HG02970 (cell line): ENCODE data around the gene RPL31.

Source experiments
- ATAC-seq: cut with Tn5 transposase; IDR thresholded peaks from one replicate; pipeline ENCODE4 v1.9.1; 2021; ENCODE audit warnings: mild to moderate bottlenecking, moderate library complexity, moderate number of reproducible peaks; ENCODE audit not compliant: unreplicated experiment, low FRiP score

The RPL31 gene

GRCh38 chr2:101001691-101002561 is at the start of gene RPL31:
Gene RPL31, plus strand, starts transcription at chr2:101002289. Its CDS starts 413 bp downstream, at chr2:101002702.
- ATAC-seq, result peak; percentile 98

GRCh38 chr2:100952512-100952911 is 49.6 kb upstream of the RPL31 start:
- ATAC-seq, result no peak

- ATAC-seq, result no peak
Measured at GRCh38 chr2:100953406-100954043, 48.6 kb upstream of the RPL31 start.

GRCh38 chr2:100954044-100954420 is 48.1 kb upstream of the RPL31 start:
- ATAC-seq, result no peak

GRCh38 chr2:100955226-100955625 is 46.9 kb upstream of the RPL31 start:
- ATAC-seq, result no peak

- ATAC-seq, result no peak
Measured at GRCh38 chr2:100956081-100956480, 46.0 kb upstream of the RPL31 start.

GRCh38 chr2:100957996-100958653 is 44.0 kb upstream of the RPL31 start:
- ATAC-seq, result no peak

- no peak for ATAC-seq
Measured at GRCh38 chr2:100959225-100959880, 42.7 kb upstream of the RPL31 start.

- no peak for ATAC-seq
Measured at GRCh38 chr2:100960688-100961087, 41.4 kb upstream of the RPL31 start.

GRCh38 chr2:100962366-100963025 is 39.6 kb upstream of the RPL31 start:
- no peak for ATAC-seq

- no peak for ATAC-seq
Measured at GRCh38 chr2:100963026-100963375, 39.1 kb upstream of the RPL31 start.

GRCh38 chr2:100964222-100964621 is 37.9 kb upstream of the RPL31 start:
- no peak for ATAC-seq

- ATAC-seq, result no peak
Measured at GRCh38 chr2:100964681-100965169, 37.4 kb upstream of the RPL31 start.

- ATAC-seq, result no peak
Measured at GRCh38 chr2:100965596-100965995, 36.5 kb upstream of the RPL31 start.

- no peak for ATAC-seq
Measured at GRCh38 chr2:100967716-100968115, 34.4 kb upstream of the RPL31 start.

- no peak for ATAC-seq
Measured at GRCh38 chr2:100968146-100969145, 33.6 kb upstream of the RPL31 start.

- ATAC-seq, result no peak
Measured at GRCh38 chr2:100969998-100970397, 32.1 kb upstream of the RPL31 start.

- ATAC-seq, result no peak
Measured at GRCh38 chr2:100971221-100971620, 30.9 kb upstream of the RPL31 start.

- ATAC-seq, result no peak
Measured at GRCh38 chr2:100972452-100972851, 29.6 kb upstream of the RPL31 start.
